Suppressor macrophage (primary cell): Measurements from ENCODE around the gene SORBS2.
"Not testable (repeated sequence)": the region's sequence is repeated elsewhere in the genome, so short reads cannot be mapped to it uniquely, and the experiment has no call there.

Experiments
- DNase-seq, 4 experiments: peaks; one replicate each; pipeline ENCODE4 v3.0.0-alpha.2; 2020 to 2022

The SORBS2 gene

GRCh38 chr4:185735866-185736400 is 76.1 kb downstream of the SORBS2 start:
- DNase-seq, result peak in 2 of 4 experiments; percentile 12 to 31

- peak in 1 of 4 experiments; percentile 10 for DNase-seq
Observed at GRCh38 chr4:185734930-185735329, 77.1 kb downstream of the SORBS2 start.

GRCh38 chr4:185734214-185734613 is 77.8 kb downstream of the SORBS2 start:
- DNase-seq, result peak; percentile 56 to 85 (median 74)

- DNase-seq, result peak in 2 of 4 experiments; percentile 42 to 43
Observed at GRCh38 chr4:185730849-185731608, 81.0 kb downstream of the SORBS2 start.

- peak; percentile 47 to 90 (median 68) for DNase-seq
Observed at GRCh38 chr4:185730387-185730786, 81.6 kb downstream of the SORBS2 start.

GRCh38 chr4:185729391-185729804 is 82.6 kb downstream of the SORBS2 start:
- DNase-seq, result peak; percentile 23 to 67 (median 37)

- peak in 2 of 4 experiments; percentile 31 to 40 for DNase-seq
Observed at GRCh38 chr4:185728893-185729292, 83.1 kb downstream of the SORBS2 start.

GRCh38 chr4:185726931-185727330 is 85.1 kb downstream of the SORBS2 start:
- DNase-seq, result no peak

- DNase-seq, result peak; percentile 25 to 55 (median 40)
Observed at GRCh38 chr4:185723631-185724260, 88.2 kb downstream of the SORBS2 start.

GRCh38 chr4:185722029-185722316 is 90.0 kb downstream of the SORBS2 start:
- DNase-seq, result no peak

GRCh38 chr4:185721190-185722028 is 90.6 kb downstream of the SORBS2 start:
- DNase-seq, result peak in 2 of 4 experiments; percentile 14 to 44

- DNase-seq, result no peak
Observed at GRCh38 chr4:185719500-185719858, 92.5 kb downstream of the SORBS2 start.

- no peak for DNase-seq
Observed at GRCh38 chr4:185718578-185719499, 93.2 kb downstream of the SORBS2 start.

GRCh38 chr4:185717377-185717741 is 94.6 kb downstream of the SORBS2 start:
- DNase-seq, result no peak

GRCh38 chr4:185716577-185717376 is 95.2 kb downstream of the SORBS2 start:
- DNase-seq, result no peak

GRCh38 chr4:185716141-185716551 is 95.8 kb downstream of the SORBS2 start:
- no peak for DNase-seq

- DNase-seq, result not testable (repeated sequence)
Observed at GRCh38 chr4:185714524-185714923, 97.5 kb downstream of the SORBS2 start.

GRCh38 chr4:185713731-185714130 is 98.3 kb downstream of the SORBS2 start:
- DNase-seq, result no peak

- no peak for DNase-seq
Observed at GRCh38 chr4:185713272-185713671, 98.7 kb downstream of the SORBS2 start.

GRCh38 chr4:185712350-185713024 is 99.5 kb downstream of the SORBS2 start:
- DNase-seq, result no peak

- DNase-seq, result no peak
Observed at GRCh38 chr4:185711726-185712125, 100.3 kb downstream of the SORBS2 start.
